HepG2 (cell line): ENCODE data around the gene PSMA3. TPM values are rescaled to one million over a fixed set of nuclear protein-coding genes. Genes with fewer than 3 reads are reported as not detected.
A peak's percentile ranks its signal among the peaks of the same experiment; 100 is the strongest.

ENCODE experiments used
- DNMT3B ChIP-seq: conservative IDR thresholded peaks from 2 replicates; pipeline ENCODE4 v1.6.1; 2016; ENCODE audit warnings: missing biosample characterization, control low read depth
- HMG20A ChIP-seq: IDR thresholded peaks from 2 replicates; pipeline ENCODE4 v1.6.1; 2016; ENCODE audit warnings: borderline replicate concordance
- HNF4A ChIP-seq: sonication (generic); formaldehyde crosslinking; IDR thresholded peaks from 2 replicates; pipeline ENCODE4 v1.4.0; 2020; ENCODE audit warnings: missing genetic modification reagents
- JUND ChIP-seq: sonication (generic); formaldehyde crosslinking; IDR thresholded peaks from 2 replicates; pipeline ENCODE4 v1.8.0; 2022; ENCODE audit warnings: mild to moderate bottlenecking, missing genetic modification reagents
- ONECUT2 ChIP-seq: sonication (generic); formaldehyde crosslinking; IDR thresholded peaks from 2 replicates; pipeline ENCODE4 v1.4.0; 2020; ENCODE audit warnings: missing genetic modification reagents
- TEAD3 ChIP-seq: optimal IDR thresholded peaks from 2 replicates; pipeline ENCODE3; 2016; ENCODE audit warnings: borderline replicate concordance
- THAP11 ChIP-seq: IDR thresholded peaks from 2 replicates; pipeline ENCODE4 v1.6.1; 2016; ENCODE audit warnings: missing biosample characterization, missing genetic modification reagents
- ZMYM3 ChIP-seq: sonication (generic); formaldehyde crosslinking; IDR thresholded peaks from 2 replicates; pipeline ENCODE4 v1.5.1; 2020; ENCODE audit warnings: mild to moderate bottlenecking, missing genetic modification reagents
- ZNF10 ChIP-seq: sonication (generic); formaldehyde crosslinking; IDR thresholded peaks from 2 replicates; pipeline ENCODE4 v1.4.0; 2020; ENCODE audit warnings: mild to moderate bottlenecking, low read depth, missing genetic modification reagents, borderline replicate concordance
- ZNF12 ChIP-seq: sonication (generic); formaldehyde crosslinking; IDR thresholded peaks from 2 replicates; pipeline ENCODE4 v1.5.0; 2020; ENCODE audit warnings: missing genetic modification reagents
- ZNF782 ChIP-seq: sonication (generic); formaldehyde crosslinking; IDR thresholded peaks from 2 replicates; pipeline ENCODE4 v1.4.0; 2020; ENCODE audit warnings: missing genetic modification reagents, mild to moderate bottlenecking, borderline replicate concordance
- ZNF839 ChIP-seq: sonication (generic); formaldehyde crosslinking; IDR thresholded peaks from 2 replicates; pipeline ENCODE4 v1.4.0; 2020; ENCODE audit warnings: missing genetic modification reagents, mild to moderate bottlenecking, borderline replicate concordance
- ZZZ3 ChIP-seq: sonication (generic); formaldehyde crosslinking; IDR thresholded peaks from 2 replicates; pipeline ENCODE4 v1.4.0; 2020; ENCODE audit warnings: missing genetic modification reagents, mild to moderate bottlenecking, borderline replicate concordance
- polyA plus RNA-seq, 8 experiments: library from polyadenylated mRNA; depleted of rRNA in 3 of 8; stranded (reverse) in 7 of 8; unstranded in 1 of 8; fragments of >200 nt; fragmentation: Illumina TruSeq in 4 of 8; extraction: Trizol in 4 of 8; gene quantifications; 2 replicates each; pipeline versions ENCODE4 v1.2.1 to v1.2.3, GENCODE V29; 2011 to 2016; ENCODE audit warnings: low read depth in 4 of 8, missing spikeins in 1 of 8, mixed read lengths in 1 of 8; ENCODE audit not compliant: insufficient read depth in 1 of 8
- total RNA-seq, 5 experiments: library from RNA; depleted of rRNA; stranded (reverse); fragments of >200 nt; fragmentation: Illumina TruSeq; extraction: Trizol; gene quantifications; 2 replicates each; pipeline ENCODE4 v1.2.3, GENCODE V29; 2016; ENCODE audit warnings: low read depth in 1 of 5
- TF ChIP-seq, protein P1 (sequence below): sonication (generic); formaldehyde crosslinking; IDR thresholded peaks from 2 replicates; pipeline ENCODE4 v1.5.0; 2020; ENCODE audit warnings: mild to moderate bottlenecking, missing genetic modification reagents, borderline replicate concordance
- TF ChIP-seq, protein P2 (sequence below): sonication (generic); formaldehyde crosslinking; IDR thresholded peaks from 2 replicates; pipeline ENCODE4 v1.4.0; 2020; ENCODE audit warnings: missing genetic modification reagents, mild to moderate bottlenecking, borderline replicate concordance
- TF ChIP-seq, protein P3 (sequence below): sonication (generic); formaldehyde crosslinking; IDR thresholded peaks from 2 replicates; pipeline ENCODE4 v1.5.1; 2020; ENCODE audit warnings: missing genetic modification reagents, mild to moderate bottlenecking, borderline replicate concordance
- TF ChIP-seq, protein P4 (sequence below): fragments of 450-650 bp; IDR thresholded peaks from 2 replicates; pipeline ENCODE4 v1.6.1; 2017
- TF ChIP-seq, protein P5 (sequence below): sonication (generic); formaldehyde crosslinking; IDR thresholded peaks from 2 replicates; pipeline ENCODE4 v1.8.1; 2023; ENCODE audit warnings: mild to moderate bottlenecking, missing genetic modification reagents

PSMA3 gene
- total and polyA plus RNA-seq, 2 of the 13 experiments (the other 11 are each of a cell fraction or from before 2014, with no cell fraction given) = 232 to 275 TPM

DNA sequence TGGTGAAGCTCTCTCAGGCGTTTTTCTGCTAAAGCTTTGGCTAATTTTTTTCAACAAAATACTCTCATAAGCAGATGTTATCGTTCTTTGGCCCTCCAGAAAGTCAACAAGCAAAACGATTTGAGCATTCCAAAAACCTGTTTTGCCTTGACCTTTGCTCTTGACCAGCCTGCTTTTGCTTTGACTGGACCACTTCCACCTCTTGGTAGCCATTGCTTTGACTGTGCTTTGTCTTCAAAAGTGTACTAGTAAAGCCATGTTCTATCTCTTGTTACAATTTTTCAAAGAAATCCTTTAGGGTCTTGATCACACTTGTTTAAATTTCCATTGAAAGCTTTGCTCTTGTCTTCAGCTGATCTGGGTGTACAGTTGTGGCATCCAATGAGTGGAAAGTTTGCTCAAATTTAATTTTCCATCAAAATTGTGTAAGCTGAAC is 43.0 kb downstream of the PSMA3 start (continued):
- TF ChIP-seq, protein P1, sequence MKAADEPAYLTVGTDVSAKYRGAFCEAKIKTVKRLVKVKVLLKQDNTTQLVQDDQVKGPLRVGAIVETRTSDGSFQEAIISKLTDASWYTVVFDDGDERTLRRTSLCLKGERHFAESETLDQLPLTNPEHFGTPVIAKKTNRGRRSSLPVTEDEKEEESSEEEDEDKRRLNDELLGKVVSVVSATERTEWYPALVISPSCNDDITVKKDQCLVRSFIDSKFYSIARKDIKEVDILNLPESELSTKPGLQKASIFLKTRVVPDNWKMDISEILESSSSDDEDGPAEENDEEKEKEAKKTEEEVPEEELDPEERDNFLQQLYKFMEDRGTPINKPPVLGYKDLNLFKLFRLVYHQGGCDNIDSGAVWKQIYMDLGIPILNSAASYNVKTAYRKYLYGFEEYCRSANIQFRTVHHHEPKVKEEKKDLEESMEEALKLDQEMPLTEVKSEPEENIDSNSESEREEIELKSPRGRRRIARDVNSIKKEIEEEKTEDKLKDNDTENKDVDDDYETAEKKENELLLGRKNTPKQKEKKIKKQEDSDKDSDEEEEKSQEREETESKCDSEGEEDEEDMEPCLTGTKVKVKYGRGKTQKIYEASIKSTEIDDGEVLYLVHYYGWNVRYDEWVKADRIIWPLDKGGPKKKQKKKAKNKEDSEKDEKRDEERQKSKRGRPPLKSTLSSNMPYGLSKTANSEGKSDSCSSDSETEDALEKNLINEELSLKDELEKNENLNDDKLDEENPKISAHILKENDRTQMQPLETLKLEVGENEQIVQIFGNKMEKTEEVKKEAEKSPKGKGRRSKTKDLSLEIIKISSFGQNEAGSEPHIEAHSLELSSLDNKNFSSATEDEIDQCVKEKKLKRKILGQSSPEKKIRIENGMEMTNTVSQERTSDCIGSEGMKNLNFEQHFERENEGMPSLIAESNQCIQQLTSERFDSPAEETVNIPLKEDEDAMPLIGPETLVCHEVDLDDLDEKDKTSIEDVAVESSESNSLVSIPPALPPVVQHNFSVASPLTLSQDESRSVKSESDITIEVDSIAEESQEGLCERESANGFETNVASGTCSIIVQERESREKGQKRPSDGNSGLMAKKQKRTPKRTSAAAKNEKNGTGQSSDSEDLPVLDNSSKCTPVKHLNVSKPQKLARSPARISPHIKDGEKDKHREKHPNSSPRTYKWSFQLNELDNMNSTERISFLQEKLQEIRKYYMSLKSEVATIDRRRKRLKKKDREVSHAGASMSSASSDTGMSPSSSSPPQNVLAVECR = peak; percentile 63; the same call in 1 of the 2 replicates
- TF ChIP-seq, protein P2, sequence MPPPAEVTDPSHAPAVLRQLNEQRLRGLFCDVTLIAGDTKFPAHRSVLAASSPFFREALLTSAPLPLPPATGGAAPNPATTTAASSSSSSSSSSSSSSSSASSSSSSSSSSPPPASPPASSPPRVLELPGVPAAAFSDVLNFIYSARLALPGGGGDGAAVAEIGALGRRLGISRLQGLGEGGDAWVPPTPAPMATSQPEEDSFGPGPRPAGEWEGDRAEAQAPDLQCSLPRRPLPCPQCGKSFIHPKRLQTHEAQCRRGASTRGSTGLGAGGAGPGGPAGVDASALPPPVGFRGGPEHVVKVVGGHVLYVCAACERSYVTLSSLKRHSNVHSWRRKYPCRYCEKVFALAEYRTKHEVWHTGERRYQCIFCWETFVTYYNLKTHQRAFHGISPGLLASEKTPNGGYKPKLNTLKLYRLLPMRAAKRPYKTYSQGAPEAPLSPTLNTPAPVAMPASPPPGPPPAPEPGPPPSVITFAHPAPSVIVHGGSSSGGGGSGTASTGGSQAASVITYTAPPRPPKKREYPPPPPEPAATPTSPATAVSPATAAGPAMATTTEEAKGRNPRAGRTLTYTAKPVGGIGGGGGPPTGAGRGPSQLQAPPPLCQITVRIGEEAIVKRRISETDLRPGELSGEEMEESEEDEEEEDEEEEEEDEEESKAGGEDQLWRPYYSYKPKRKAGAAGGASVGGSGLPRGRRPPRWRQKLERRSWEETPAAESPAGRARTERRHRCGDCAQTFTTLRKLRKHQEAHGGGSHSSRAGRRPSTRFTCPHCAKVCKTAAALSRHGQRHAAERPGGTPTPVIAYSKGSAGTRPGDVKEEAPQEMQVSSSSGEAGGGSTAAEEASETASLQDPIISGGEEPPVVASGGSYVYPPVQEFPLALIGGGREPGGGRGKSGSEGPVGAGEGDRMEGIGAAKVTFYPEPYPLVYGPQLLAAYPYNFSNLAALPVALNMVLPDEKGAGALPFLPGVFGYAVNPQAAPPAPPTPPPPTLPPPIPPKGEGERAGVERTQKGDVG (CRISPR knock-in tag) = no peak
- TF ChIP-seq, protein P3, sequence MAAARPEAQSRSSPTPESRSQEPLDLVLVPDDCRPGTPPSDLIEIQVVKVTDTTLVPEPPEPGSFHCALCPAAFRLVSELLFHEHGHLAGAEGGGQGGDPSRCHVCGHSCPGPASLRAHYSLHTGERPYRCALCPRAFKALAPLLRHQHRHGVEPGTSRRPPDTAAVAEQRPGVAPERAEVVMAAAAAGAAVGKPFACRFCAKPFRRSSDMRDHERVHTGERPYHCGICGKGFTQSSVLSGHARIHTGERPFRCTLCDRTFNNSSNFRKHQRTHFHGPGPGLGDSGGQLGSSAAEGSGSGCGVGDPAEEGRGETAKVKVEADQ (CRISPR knock-in tag) = no peak
- TF ChIP-seq THAP11 (peak; percentile 52), TEAD3 (peak; percentile 95), DNMT3B (CRISPR knock-in tag) (no peak), ZNF10 (CRISPR knock-in tag) (no peak), HMG20A (CRISPR knock-in tag) (peak; percentile 82; the same call in 1 of the 2 replicates), HNF4A (CRISPR knock-in tag) (peak; percentile 96), ZNF12 (CRISPR knock-in tag) (no peak), ZZZ3 (CRISPR knock-in tag) (no peak), ZNF782 (CRISPR knock-in tag) (no peak), ZMYM3 (CRISPR knock-in tag) (no peak), JUND (CRISPR knock-in tag) (no peak), ONECUT2 (peak; percentile 71; the same call in 1 of the 2 replicates), ZNF839 (CRISPR knock-in tag) (no peak)
- TF ChIP-seq, protein P4, sequence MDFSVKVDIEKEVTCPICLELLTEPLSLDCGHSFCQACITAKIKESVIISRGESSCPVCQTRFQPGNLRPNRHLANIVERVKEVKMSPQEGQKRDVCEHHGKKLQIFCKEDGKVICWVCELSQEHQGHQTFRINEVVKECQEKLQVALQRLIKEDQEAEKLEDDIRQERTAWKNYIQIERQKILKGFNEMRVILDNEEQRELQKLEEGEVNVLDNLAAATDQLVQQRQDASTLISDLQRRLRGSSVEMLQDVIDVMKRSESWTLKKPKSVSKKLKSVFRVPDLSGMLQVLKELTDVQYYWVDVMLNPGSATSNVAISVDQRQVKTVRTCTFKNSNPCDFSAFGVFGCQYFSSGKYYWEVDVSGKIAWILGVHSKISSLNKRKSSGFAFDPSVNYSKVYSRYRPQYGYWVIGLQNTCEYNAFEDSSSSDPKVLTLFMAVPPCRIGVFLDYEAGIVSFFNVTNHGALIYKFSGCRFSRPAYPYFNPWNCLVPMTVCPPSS = no peak
- TF ChIP-seq, protein P5, sequence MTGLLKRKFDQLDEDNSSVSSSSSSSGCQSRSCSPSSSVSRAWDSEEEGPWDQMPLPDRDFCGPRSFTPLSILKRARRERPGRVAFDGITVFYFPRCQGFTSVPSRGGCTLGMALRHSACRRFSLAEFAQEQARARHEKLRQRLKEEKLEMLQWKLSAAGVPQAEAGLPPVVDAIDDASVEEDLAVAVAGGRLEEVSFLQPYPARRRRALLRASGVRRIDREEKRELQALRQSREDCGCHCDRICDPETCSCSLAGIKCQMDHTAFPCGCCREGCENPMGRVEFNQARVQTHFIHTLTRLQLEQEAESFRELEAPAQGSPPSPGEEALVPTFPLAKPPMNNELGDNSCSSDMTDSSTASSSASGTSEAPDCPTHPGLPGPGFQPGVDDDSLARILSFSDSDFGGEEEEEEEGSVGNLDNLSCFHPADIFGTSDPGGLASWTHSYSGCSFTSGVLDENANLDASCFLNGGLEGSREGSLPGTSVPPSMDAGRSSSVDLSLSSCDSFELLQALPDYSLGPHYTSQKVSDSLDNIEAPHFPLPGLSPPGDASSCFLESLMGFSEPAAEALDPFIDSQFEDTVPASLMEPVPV (CRISPR knock-in tag) = no peak
